HepG2 (cell line): Measurements from ENCODE around the gene ATP7B. TPM values are rescaled to one million over a fixed set of nuclear protein-coding genes. Genes with fewer than 3 reads are reported as not detected.

Experiments
- ATAC-seq: fragments of 200-7000 bp; cut with Tn5 transposase; 3 replicates; pipeline ENCODE4 v1.9.1; 2020; ENCODE audit warnings: mild to moderate bottlenecking, moderate library complexity
- BruUV-seq: library from RNA; stranded (reverse); fragments of 400-500 nt; replicated peaks from 2 replicates; lab custom pipeline; 2021; lab: Mats Ljungman, UMichigan
- CTCF ChIA-PET: fragments of 300-600 bp; formaldehyde crosslinking; extraction: SDS; loops from one replicate; lab custom pipeline; 2021; ENCODE audit warnings: low total read pairs, inconsistent platforms, low intra/inter-chr PET ratio; lab: Yijun Ruan, JAX
- POLR2A ChIA-PET: fragments of 350-600 bp; sonication (Branson Sonifier 250); formaldehyde crosslinking; loops from one replicate; lab custom pipeline; 2020; ENCODE audit warnings: antibody characterized with exemption, inconsistent platforms; lab: Yijun Ruan, JAX
- DNase-seq: peaks from one replicate; pipeline ENCODE4 v3.0.0-alpha.2; 2015; ENCODE audit warnings: low spot score
- FAIRE-seq: peaks from 3 replicates; lab custom pipeline; 2011; peaks lifted over from hg19 to GRCh38; lab: Jason Lieb, UNC
- H2AFZ ChIP-seq: one replicate; pipeline ENCODE4 v1.6.1; 2011; ENCODE audit warnings: low read length, inconsistent platforms
- H3K27ac ChIP-seq: fragments of 300-600 bp; 3 replicates; pipeline ENCODE4 v1.8.0; 2011; ENCODE audit warnings: mixed run types, mild to moderate bottlenecking, mixed read lengths, low read length, inconsistent platforms; ENCODE audit not compliant: insufficient read depth; ENCODE audit errors: extremely low read length
- H3K27me3 ChIP-seq, 2 experiments: fragments of 200-600 bp in 1 of 2; 2 replicates in 1 of 2; 3 replicates in 1 of 2; pipeline versions ENCODE4 v1.6.0 to v1.8.0; 2011; ENCODE audit warnings: low read length in 2 of 2, mild to moderate bottlenecking in 2 of 2, moderate library complexity in 2 of 2, inconsistent platforms in 1 of 2; ENCODE audit not compliant: insufficient read depth in 2 of 2, control insufficient read depth in 1 of 2
- H3K36me3 ChIP-seq, 2 experiments: fragments of 200-600 bp in 1 of 2; replicated peaks in 1 of 2; 2 replicates in 1 of 2; 3 replicates in 1 of 2; pipeline versions ENCODE4 v1.5.1 to v1.8.0; 2011; ENCODE audit warnings: low read length in 2 of 2, inconsistent platforms in 1 of 2; ENCODE audit not compliant: insufficient read depth in 2 of 2, control insufficient read depth in 1 of 2
- H3K4me1 ChIP-seq: 2 replicates; pipeline ENCODE4 v1.5.1; 2012; ENCODE audit warnings: low read length, inconsistent platforms; ENCODE audit not compliant: insufficient read depth
- H3K4me2 ChIP-seq: 2 replicates; pipeline ENCODE4 v1.6.0; 2011; ENCODE audit warnings: low read depth, low read length, inconsistent platforms
- H3K4me3 ChIP-seq, 3 experiments: fragments of 200-600 bp in 1 of 3; sonication (generic), shearing (Covaris generic) in 1 of 3; replicated peaks in 1 of 3; 2 replicates each; pipeline ENCODE4 v1.5.1; 2011 to 2016; ENCODE audit warnings: low read length in 3 of 3, inconsistent platforms in 2 of 3, low read depth in 2 of 3, mild to moderate bottlenecking in 2 of 3, control low read depth in 1 of 3, mixed read lengths in 1 of 3; ENCODE audit not compliant: insufficient read depth in 1 of 3
- H3K79me2 ChIP-seq: one replicate; pipeline ENCODE4 v1.6.1; 2011; ENCODE audit warnings: low read length, inconsistent platforms; ENCODE audit not compliant: insufficient read depth
- H3K9ac ChIP-seq: 2 replicates; pipeline ENCODE4 v1.6.0; 2011; ENCODE audit warnings: mild to moderate bottlenecking, low read depth, low read length, inconsistent platforms; ENCODE audit not compliant: insufficient read depth
- H3K9me3 ChIP-seq: 2 replicates; pipeline ENCODE4 v1.5.1; 2012; ENCODE audit warnings: mild to moderate bottlenecking, low read length
- H4K20me1 ChIP-seq: 2 replicates; pipeline ENCODE4 v1.6.0; 2011; ENCODE audit warnings: inconsistent platforms, mild to moderate bottlenecking, low read length, moderate library complexity; ENCODE audit not compliant: insufficient read depth
- HNRNPK ChIP-seq: fragments of 200-400 bp; formaldehyde crosslinking; IDR thresholded peaks from 2 replicates; pipeline ENCODE4 v1.6.1; 2018; ENCODE audit warnings: low read length, low read depth, moderate library complexity, mild to moderate bottlenecking; ENCODE audit not compliant: poor library complexity, severe bottlenecking
- SMC3 ChIP-seq: IDR thresholded peaks from 2 replicates; pipeline ENCODE4 v1.6.1; 2011; ENCODE audit warnings: low read length, improper control_type of control experiment
- STAG1 ChIP-seq: sonication (generic); formaldehyde crosslinking; IDR thresholded peaks from 2 replicates; pipeline ENCODE4 v1.4.0; 2020; ENCODE audit warnings: missing genetic modification reagents
- ZNF343 ChIP-seq: sonication (generic); formaldehyde crosslinking; IDR thresholded peaks from 2 replicates; pipeline ENCODE4 v1.4.0; 2020; ENCODE audit warnings: mild to moderate bottlenecking, missing genetic modification reagents
- WGBS: methylation state at CpG from one replicate; pipeline ENCODE4 v1.1.6; 2017; ENCODE audit warnings: low lambda C conversion rate; 5-methylcytosine and 5-hydroxymethylcytosine counted together
- in situ Hi-C: cut with HindIII; loops from 2 replicates; pipeline ENCODE4 v1.10.0; 2017; ENCODE audit warnings: low pct_unique_long_range_greater_than_20kb; ENCODE audit not compliant: extremely low pct_ligation_motif_present
- intact Hi-C: fragments of 100-400 bp; cut with micrococcal nuclease; formaldehyde crosslinking; loops from one replicate; pipeline ENCODE4 v1.10.0; 2022; ENCODE audit not compliant: unreplicated experiment
- polyA plus RNA-seq, 8 experiments: library from polyadenylated mRNA; depleted of rRNA in 3 of 8; stranded (reverse) in 7 of 8; unstranded in 1 of 8; fragments of >200 nt; fragmentation: Illumina TruSeq in 4 of 8; extraction: Trizol in 4 of 8; gene quantifications; 2 replicates each; pipeline versions ENCODE4 v1.2.1 to v1.2.3, GENCODE V29; 2011 to 2016; ENCODE audit warnings: low read depth in 4 of 8, missing spikeins in 1 of 8, mixed read lengths in 1 of 8; ENCODE audit not compliant: insufficient read depth in 1 of 8
- total RNA-seq, 5 experiments: library from RNA; depleted of rRNA; stranded (reverse); fragments of >200 nt; fragmentation: Illumina TruSeq; extraction: Trizol; gene quantifications; 2 replicates each; pipeline ENCODE4 v1.2.3, GENCODE V29; 2016; ENCODE audit warnings: low read depth in 1 of 5
- TF ChIP-seq, protein P1 (sequence below): sonication (generic); formaldehyde crosslinking; IDR thresholded peaks from 2 replicates; pipeline ENCODE4 v1.4.0; 2020; ENCODE audit warnings: missing genetic modification reagents, mild to moderate bottlenecking, borderline replicate concordance
- TF ChIP-seq, protein P2 (sequence below): sonication (generic); formaldehyde crosslinking; IDR thresholded peaks from 2 replicates; pipeline ENCODE4 v1.5.0; 2020; ENCODE audit warnings: mild to moderate bottlenecking, missing genetic modification reagents, moderate library complexity

Gene ATP7B
- total and polyA plus RNA-seq, 2 of the 13 experiments (the other 11 are each of a cell fraction or from before 2014, with no cell fraction given): 31.8 to 57.4 TPM

DNA sequence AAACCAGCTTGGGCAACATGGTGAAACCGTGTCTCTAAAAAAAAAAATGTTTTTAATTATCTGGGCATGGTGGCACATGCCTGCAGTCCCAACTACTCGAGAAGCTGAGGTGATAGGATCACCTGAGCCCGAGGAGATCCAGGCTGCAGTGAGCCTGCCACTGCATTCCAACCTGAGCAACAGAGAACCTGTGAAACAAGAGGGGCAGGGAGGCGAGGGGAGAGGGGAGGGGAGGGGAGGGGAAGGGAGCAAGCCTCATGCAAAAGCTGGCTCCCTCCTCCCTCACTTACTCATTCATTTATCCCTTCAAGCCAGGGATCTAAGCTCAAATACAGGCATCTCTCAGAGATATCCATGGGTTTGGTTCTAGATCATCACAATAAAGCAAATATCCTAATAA lies 8.9 kb downstream of the ATP7B start:
- 84% methylated on average over 4 of the region's 4 CpGs for WGBS
- in situ Hi-C loops: loop anchor here (25.0 kb wide), 1 partner anchor 460 kb away; the partner anchor contains the start of genes CKAP2 and VPS36
- intact Hi-C loops: no loop called here
- ATAC-seq (no peak), FAIRE-seq (no peak), DNase-seq (no peak)
- POLR2A ChIA-PET: interaction anchor here (0.6 to 1.5 kb wide), 3 partner anchors 10 to 34 kb away, joined by 3 to 7 read pairs (median 3); partner anchors contain the start of gene ALG11
- H3K9ac ChIP-seq: no peak overlapping the region
- H3K27me3 ChIP-seq: no peaks in the 10 kb centered on the region
- peaks cover 0 to 8% of the 10 kb centered on the region in 2 experiments; a peak in 1 of 5 replicates for H3K36me3 ChIP-seq
- no peak overlapping the region for H3K4me2 ChIP-seq
- H2AFZ ChIP-seq: no peak overlapping the region
- H3K4me1 ChIP-seq: peaks cover 96% of the 10 kb centered on the region
- H3K27ac ChIP-seq: no peak overlapping the region
- BruUV-seq: no TSS peak
- H3K4me3 ChIP-seq: no peak overlapping the region
- H3K79me2 ChIP-seq: peaks cover 96% of the 10 kb centered on the region
- CTCF ChIA-PET: interaction anchor here (2.4 kb wide), 1 partner anchor 23 kb away, joined by 9 read pairs; no protein-coding TSS in a partner anchor
- peaks cover 43% of the 10 kb centered on the region for H4K20me1 ChIP-seq
- no peaks in the 10 kb centered on the region for H3K9me3 ChIP-seq
- TF ChIP-seq, protein P1, sequence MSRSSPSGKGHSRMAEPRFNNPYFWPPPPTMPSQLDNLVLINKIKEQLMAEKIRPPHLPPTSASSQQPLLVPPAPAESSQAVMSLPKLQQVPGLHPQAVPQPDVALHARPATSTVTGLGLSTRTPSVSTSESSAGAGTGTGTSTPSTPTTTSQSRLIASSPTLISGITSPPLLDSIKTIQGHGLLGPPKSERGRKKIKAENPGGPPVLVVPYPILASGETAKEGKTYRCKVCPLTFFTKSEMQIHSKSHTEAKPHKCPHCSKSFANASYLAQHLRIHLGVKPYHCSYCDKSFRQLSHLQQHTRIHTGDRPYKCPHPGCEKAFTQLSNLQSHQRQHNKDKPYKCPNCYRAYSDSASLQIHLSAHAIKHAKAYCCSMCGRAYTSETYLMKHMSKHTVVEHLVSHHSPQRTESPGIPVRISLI (CRISPR knock-in tag): no peak
- TF ChIP-seq HNRNPK: peak; percentile 74

DNA sequence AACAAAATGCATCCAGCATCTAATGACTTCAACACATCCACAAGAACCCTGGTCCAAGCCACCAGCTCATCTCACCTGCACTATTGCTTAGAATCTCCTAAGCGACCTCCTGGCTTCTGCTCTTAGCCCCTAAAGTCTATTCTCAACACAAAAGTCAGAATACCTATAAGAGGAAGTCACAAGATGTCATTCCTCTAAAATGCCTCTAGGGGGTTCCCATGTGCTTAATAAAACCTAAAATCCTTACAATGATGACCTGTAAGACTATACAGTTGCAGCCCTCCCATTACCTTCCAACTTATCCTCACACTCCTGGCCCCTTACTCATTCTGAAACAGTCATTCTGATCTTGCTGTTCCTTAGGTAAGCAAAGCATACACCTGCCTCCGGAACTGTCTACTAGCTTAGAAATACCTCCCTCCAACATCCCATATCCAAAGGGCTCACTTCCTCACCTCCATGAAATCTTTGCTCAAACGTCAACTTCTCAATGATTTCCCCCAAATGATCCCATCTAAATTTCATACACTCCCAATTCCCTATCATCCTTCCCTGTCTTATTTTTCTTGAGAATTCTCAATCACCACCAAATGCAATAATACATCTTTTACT lies 10.0 kb downstream of the ATP7B start:
- Histone ChIP-seq H3K9ac (no peak overlapping the region), H2AFZ (no peak overlapping the region), H3K4me3 (no peak overlapping the region), H3K79me2 (peaks cover 96% of the 10 kb centered on the region), H3K4me1 (peaks cover 96% of the 10 kb centered on the region), H4K20me1 (peaks cover 38% of the 10 kb centered on the region), H3K27me3 (no peaks in the 10 kb centered on the region), H3K27ac (no peak overlapping the region), H3K36me3 (peaks cover 0 to 8% of the 10 kb centered on the region in 2 experiments; a peak in 2 of 5 replicates), H3K9me3 (no peaks in the 10 kb centered on the region), H3K4me2 (no peak overlapping the region)
- TF ChIP-seq SMC3 (peak; percentile 52; the same call in 1 of the 2 replicates), STAG1 (CRISPR knock-in tag) (peak; percentile 56), ZNF343 (CRISPR knock-in tag) (no peak)
- TF ChIP-seq, protein P2, sequence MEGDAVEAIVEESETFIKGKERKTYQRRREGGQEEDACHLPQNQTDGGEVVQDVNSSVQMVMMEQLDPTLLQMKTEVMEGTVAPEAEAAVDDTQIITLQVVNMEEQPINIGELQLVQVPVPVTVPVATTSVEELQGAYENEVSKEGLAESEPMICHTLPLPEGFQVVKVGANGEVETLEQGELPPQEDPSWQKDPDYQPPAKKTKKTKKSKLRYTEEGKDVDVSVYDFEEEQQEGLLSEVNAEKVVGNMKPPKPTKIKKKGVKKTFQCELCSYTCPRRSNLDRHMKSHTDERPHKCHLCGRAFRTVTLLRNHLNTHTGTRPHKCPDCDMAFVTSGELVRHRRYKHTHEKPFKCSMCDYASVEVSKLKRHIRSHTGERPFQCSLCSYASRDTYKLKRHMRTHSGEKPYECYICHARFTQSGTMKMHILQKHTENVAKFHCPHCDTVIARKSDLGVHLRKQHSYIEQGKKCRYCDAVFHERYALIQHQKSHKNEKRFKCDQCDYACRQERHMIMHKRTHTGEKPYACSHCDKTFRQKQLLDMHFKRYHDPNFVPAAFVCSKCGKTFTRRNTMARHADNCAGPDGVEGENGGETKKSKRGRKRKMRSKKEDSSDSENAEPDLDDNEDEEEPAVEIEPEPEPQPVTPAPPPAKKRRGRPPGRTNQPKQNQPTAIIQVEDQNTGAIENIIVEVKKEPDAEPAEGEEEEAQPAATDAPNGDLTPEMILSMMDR (CRISPR knock-in tag): peak; percentile 66
- intact Hi-C loops: loop anchor here (1.0 kb wide), 1 partner anchor 126 kb away; no protein-coding TSS in a partner anchor
- DNase-seq: peak; percentile 59
- WGBS: 68% methylated on average over 3 of the region's 3 CpGs
- peak; percentile 11; the same call in 2 of the 3 replicates for ATAC-seq
- ChIA-PET POLR2A (interaction anchor here (1.0 kb wide), 1 partner anchor 11 kb away, joined by 3 read pairs; the partner anchor contains the start of gene ALG11), CTCF (interaction anchor here (1.4 to 2.4 kb wide), 3 partner anchors 11 to 127 kb away, joined by 5 to 16 read pairs (median 9); partner anchors contain the start of genes ALG11, ATP7B and NEK5)
- no peak for FAIRE-seq
- in situ Hi-C loops: loop anchor here (25.0 kb wide), 1 partner anchor 461 kb away; the partner anchor contains the start of genes CKAP2 and VPS36
- BruUV-seq: no TSS peak
